A673 (cell line): ENCODE measurements around the gene ICAM3.

Experiments used
- EZH2 ChIP-seq: fragments of 200-600 bp; sonication (generic); IDR thresholded peaks from 2 replicates; pipeline ENCODE4 v1.6.1; 2017; ENCODE audit warnings: borderline replicate concordance, low read depth, mild to moderate bottlenecking, mixed read lengths, antibody characterized with exemption, low read length; ENCODE audit not compliant: poor library complexity, severe bottlenecking
- TF ChIP-seq, protein P1 (sequence below): fragments of 300-800, 200-600 bp; sonication (generic); conservative IDR thresholded peaks from 2 replicates; pipeline ENCODE4 v1.5.1; 2017; ENCODE audit warnings: low read depth, mild to moderate bottlenecking, antibody characterized with exemption, low read length, moderate library complexity, mixed read lengths

DNA sequence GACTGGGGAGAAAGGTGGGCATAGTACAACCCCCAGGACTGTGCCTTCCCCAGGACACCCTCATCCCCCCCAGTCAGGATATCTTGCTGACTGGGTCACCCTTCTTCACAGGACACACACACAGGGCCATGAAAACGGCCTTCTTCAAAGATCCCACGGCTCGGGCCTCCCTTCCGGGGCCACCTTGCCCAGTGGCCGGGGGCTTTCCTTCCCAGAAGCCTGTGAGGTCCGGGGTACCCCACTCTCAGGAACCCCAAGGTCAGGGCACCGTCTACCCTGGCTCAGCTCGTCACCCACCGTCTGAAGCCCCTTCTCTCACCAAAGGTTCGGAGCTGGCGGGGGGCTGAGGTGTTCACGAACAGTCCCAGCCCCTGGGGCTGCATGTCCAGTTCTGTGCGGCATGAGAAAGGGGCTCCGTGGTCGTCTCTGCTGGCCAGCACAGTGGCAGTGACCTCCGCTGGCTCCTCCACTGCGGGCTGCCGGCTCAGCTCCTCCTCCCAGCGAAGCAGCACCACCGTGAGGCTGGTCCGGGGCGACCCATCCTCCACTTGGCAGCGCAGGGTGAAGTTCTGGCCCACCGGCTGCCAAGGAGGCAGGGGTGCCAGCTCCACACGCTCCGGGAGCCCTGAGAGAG lies 4.0 kb downstream of the ICAM3 start:
- no peak for TF ChIP-seq EZH2
- TF ChIP-seq, protein P1, sequence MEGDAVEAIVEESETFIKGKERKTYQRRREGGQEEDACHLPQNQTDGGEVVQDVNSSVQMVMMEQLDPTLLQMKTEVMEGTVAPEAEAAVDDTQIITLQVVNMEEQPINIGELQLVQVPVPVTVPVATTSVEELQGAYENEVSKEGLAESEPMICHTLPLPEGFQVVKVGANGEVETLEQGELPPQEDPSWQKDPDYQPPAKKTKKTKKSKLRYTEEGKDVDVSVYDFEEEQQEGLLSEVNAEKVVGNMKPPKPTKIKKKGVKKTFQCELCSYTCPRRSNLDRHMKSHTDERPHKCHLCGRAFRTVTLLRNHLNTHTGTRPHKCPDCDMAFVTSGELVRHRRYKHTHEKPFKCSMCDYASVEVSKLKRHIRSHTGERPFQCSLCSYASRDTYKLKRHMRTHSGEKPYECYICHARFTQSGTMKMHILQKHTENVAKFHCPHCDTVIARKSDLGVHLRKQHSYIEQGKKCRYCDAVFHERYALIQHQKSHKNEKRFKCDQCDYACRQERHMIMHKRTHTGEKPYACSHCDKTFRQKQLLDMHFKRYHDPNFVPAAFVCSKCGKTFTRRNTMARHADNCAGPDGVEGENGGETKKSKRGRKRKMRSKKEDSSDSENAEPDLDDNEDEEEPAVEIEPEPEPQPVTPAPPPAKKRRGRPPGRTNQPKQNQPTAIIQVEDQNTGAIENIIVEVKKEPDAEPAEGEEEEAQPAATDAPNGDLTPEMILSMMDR, result no peak
